Endodermal cell (in vitro differentiated cells): ENCODE results near the gene GTPBP2. TPM values are rescaled to one million over a fixed set of nuclear protein-coding genes. Genes with fewer than 3 reads are reported as not detected.

Source experiments
- DNase-seq: peaks from one replicate; pipeline ENCODE4 v3.0.0-alpha.2; 2017
- H3K27ac ChIP-seq: 2 replicates; pipeline ENCODE4 v1.5.1; 2013; ENCODE audit warnings: mild to moderate bottlenecking, low read depth, low read length, moderate library complexity
- H3K27me3 ChIP-seq: 2 replicates; pipeline ENCODE4 v1.6.1; 2013; ENCODE audit warnings: mild to moderate bottlenecking, low read length, moderate library complexity; ENCODE audit not compliant: insufficient read depth, control insufficient read depth, poor library complexity, severe bottlenecking
- H3K36me3 ChIP-seq: 2 replicates; pipeline ENCODE4 v1.7.0; 2013; ENCODE audit warnings: mild to moderate bottlenecking, low read length, moderate library complexity; ENCODE audit not compliant: control insufficient read depth, insufficient read depth
- H3K4me1 ChIP-seq: one replicate; pipeline ENCODE4 v1.7.0; 2013; ENCODE audit warnings: low read length; ENCODE audit not compliant: control insufficient read depth, insufficient read depth
- H3K4me3 ChIP-seq: 2 replicates; pipeline ENCODE4 v1.5.1; 2013; ENCODE audit warnings: mild to moderate bottlenecking, low read length, moderate library complexity
- H3K9ac ChIP-seq: 2 replicates; pipeline ENCODE4 v1.6.1; 2013; ENCODE audit warnings: mild to moderate bottlenecking, low read length, moderate library complexity; ENCODE audit not compliant: poor library complexity, severe bottlenecking; ENCODE audit errors: extremely low read depth
- H3K9me3 ChIP-seq: 2 replicates; pipeline ENCODE4 v1.6.1; 2013; ENCODE audit warnings: mild to moderate bottlenecking, low read length, moderate library complexity; ENCODE audit not compliant: control insufficient read depth
- H3K27ac Mint-ChIP-seq: 2 replicates; pipeline ENCODE4 v1.8.0; 2020; ENCODE audit warnings: mixed read lengths
- H3K27me3 Mint-ChIP-seq: 2 replicates; pipeline ENCODE4 v1.8.0; 2021; ENCODE audit warnings: mild to moderate bottlenecking, mixed read lengths; ENCODE audit not compliant: insufficient read depth
- H3K36me3 Mint-ChIP-seq: 2 replicates; pipeline ENCODE4 v1.8.0; 2020; ENCODE audit warnings: low read depth, mixed read lengths
- H3K4me1 Mint-ChIP-seq: 2 replicates; pipeline ENCODE4 v1.8.0; 2020; ENCODE audit warnings: mixed read lengths
- H3K4me3 Mint-ChIP-seq: 2 replicates; pipeline ENCODE4 v1.8.0; 2020; ENCODE audit warnings: mild to moderate bottlenecking, moderate library complexity, mixed read lengths
- H3K9me3 Mint-ChIP-seq: 2 replicates; pipeline ENCODE4 v1.8.0; 2020; ENCODE audit warnings: mild to moderate bottlenecking, mixed read lengths
- WGBS, 2 experiments: methylation state at CpG; one replicate each; pipeline versions ENCODE4 v1.1.5 to v1.1.7; 2013; ENCODE audit warnings: missing lambda C conversion rate in 2 of 2, mixed read lengths in 1 of 2; ENCODE audit not compliant: insufficient coverage in 1 of 2, insufficient read length in 1 of 2; 5-methylcytosine and 5-hydroxymethylcytosine counted together
- total RNA-seq, 2 donors: library from RNA; stranded (reverse); fragmentation: NEBNext Ultra II Directional in 1 of 2; extraction: Animal tissue kit (Norgen Biotek cat#: 25700) in 1 of 2; gene quantifications; 2 replicates in 1 of 2; 3 replicates in 1 of 2; pipeline ENCODE4 v1.2.1, GENCODE V29; 2021
- TF ChIP-seq, protein P1 (sequence below): fragments of 200-600 bp; sonication (generic); conservative IDR thresholded peaks from 2 replicates; pipeline ENCODE4 v1.5.0; 2021; ENCODE audit warnings: antibody characterized with exemption, mild to moderate bottlenecking

Gene GTPBP2
- total RNA-seq, 2 donors from 2014 or later = 87.9 to 90.6 TPM

DNA sequence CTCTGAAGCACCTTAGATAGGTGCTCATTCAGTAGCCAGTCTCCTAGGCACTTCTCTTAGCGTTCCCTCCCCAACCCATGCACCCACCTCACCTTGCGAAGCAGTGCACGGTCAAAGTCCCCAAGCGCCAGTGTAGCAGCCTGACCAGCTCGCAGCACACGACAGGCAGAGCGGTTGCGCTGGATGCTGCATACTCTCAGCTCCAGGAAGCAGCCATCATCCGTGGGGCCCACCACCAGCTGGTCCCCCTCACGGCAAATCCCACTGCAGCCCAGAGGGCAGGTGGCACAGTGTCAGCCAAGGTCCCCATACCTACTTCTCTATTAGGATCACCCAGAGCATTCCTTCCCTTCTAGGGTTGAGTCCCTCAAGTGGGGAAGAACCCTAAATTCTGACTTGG is 6.5 kb downstream of the GTPBP2 start:
- Histone ChIP-seq H3K36me3 (peaks cover 82% of the 10 kb centered on the region), H3K4me3 (no peak overlapping the region), H3K9me3 (no peaks in the 10 kb centered on the region), H3K4me1 (no peaks in the 10 kb centered on the region), H3K27ac (no peak overlapping the region), H3K27me3 (no peaks in the 10 kb centered on the region), H3K9ac (no peak overlapping the region)
- H3K36me3 Mint-ChIP-seq = peaks cover 70% of the 10 kb centered on the region
- H3K27me3 Mint-ChIP-seq = no peaks in the 10 kb centered on the region
- peaks cover 16% of the 10 kb centered on the region for H3K4me1 Mint-ChIP-seq
- no peaks in the 10 kb centered on the region for H3K9me3 Mint-ChIP-seq
- H3K4me3 Mint-ChIP-seq = no peak overlapping the region
- WGBS, 2 experiments = 95 to 96% methylated on average over 8 to 10 of the region's 10 CpGs
- TF ChIP-seq, protein P1, sequence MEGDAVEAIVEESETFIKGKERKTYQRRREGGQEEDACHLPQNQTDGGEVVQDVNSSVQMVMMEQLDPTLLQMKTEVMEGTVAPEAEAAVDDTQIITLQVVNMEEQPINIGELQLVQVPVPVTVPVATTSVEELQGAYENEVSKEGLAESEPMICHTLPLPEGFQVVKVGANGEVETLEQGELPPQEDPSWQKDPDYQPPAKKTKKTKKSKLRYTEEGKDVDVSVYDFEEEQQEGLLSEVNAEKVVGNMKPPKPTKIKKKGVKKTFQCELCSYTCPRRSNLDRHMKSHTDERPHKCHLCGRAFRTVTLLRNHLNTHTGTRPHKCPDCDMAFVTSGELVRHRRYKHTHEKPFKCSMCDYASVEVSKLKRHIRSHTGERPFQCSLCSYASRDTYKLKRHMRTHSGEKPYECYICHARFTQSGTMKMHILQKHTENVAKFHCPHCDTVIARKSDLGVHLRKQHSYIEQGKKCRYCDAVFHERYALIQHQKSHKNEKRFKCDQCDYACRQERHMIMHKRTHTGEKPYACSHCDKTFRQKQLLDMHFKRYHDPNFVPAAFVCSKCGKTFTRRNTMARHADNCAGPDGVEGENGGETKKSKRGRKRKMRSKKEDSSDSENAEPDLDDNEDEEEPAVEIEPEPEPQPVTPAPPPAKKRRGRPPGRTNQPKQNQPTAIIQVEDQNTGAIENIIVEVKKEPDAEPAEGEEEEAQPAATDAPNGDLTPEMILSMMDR = no peak
- DNase-seq = no peak
- no peak overlapping the region for H3K27ac Mint-ChIP-seq

DNA sequence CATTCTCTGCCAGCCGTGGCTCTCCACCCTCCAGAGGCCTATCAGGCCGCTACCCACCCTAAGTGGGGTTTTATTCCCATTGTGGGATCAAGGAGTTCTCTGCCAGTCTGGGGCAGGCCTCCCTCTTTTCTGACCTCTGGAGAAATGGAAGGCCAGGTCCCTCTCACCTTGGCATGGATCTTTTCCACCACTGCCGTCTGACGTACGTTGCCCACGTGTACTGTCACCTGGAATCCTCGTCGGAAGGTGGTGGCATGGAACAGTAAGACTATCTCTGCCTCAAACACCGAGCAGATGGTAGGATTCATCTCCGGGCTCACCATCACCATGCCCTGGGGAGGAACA is 7.3 kb downstream of the GTPBP2 start:
- Histone ChIP-seq H3K27ac (no peak overlapping the region), H3K4me3 (no peak overlapping the region), H3K4me1 (no peaks in the 10 kb centered on the region), H3K9ac (no peak overlapping the region), H3K36me3 (peaks cover 83% of the 10 kb centered on the region), H3K27me3 (no peaks in the 10 kb centered on the region), H3K9me3 (no peaks in the 10 kb centered on the region)
- Mint-ChIP-seq H3K36me3 (peaks cover 65% of the 10 kb centered on the region), H3K9me3 (no peaks in the 10 kb centered on the region), H3K27me3 (no peaks in the 10 kb centered on the region), H3K27ac (no peak overlapping the region), H3K4me3 (no peak overlapping the region), H3K4me1 (peaks cover 9% of the 10 kb centered on the region)
- WGBS, 2 experiments = 94 to 100% methylated on average over 6 to 10 of the region's 10 CpGs
- DNase-seq = no peak
- TF ChIP-seq, protein P1 = no peak

DNA sequence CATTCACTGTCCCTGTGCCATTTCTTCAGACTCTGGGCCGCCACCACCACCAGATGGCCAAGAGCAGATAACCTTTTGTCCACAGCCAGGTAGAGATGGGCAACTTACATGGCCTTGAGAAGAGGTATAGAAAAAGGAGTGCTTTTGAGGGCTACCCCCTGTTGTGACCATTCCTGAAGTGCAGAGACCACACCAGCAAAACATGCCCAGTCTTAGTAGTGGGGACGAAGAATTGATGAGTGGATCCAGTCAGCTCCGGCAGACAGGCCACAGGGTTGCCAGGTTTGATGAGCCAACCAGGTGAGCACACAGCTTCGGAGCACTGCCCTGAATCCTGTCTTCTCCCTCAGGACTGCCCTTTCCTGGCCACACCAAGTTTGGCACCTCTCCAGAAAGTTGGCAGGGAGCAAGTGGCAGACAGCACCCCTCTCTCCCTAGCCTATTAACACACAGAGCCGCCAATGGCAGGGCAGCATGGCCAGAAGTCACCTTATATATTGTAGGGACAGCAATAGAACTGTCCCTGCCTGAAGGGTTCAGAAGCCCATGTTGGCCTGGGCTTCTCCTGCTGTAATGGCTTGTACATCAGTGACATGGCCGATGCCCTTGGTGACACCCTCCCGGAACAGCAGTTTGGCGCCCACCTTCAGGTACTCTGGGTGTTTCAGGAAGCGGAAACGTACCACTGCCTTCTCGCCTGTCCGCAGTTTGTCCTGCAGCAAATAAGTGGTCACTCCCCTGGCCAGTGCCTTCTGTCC is 7.8 kb downstream of the GTPBP2 start:
- H3K4me3 ChIP-seq = no peak overlapping the region
- H3K36me3 ChIP-seq = peaks cover 84% of the 10 kb centered on the region
- H3K4me1 ChIP-seq = no peaks in the 10 kb centered on the region
- H3K9me3 Mint-ChIP-seq = no peaks in the 10 kb centered on the region
- no peak overlapping the region for H3K9ac ChIP-seq
- no peak overlapping the region for H3K27ac ChIP-seq
- no peaks in the 10 kb centered on the region for H3K27me3 Mint-ChIP-seq
- 94 to 96% methylated on average over 10 to 12 of the region's 12 CpGs for WGBS, 2 experiments
- DNase-seq = no peak
- H3K9me3 ChIP-seq = no peaks in the 10 kb centered on the region
- H3K27ac Mint-ChIP-seq = no peak overlapping the region
- TF ChIP-seq, protein P1 = no peak
- peaks cover 63% of the 10 kb centered on the region for H3K36me3 Mint-ChIP-seq
- H3K4me3 Mint-ChIP-seq = no peak overlapping the region
- peaks cover 5% of the 10 kb centered on the region for H3K4me1 Mint-ChIP-seq
- no peaks in the 10 kb centered on the region for H3K27me3 ChIP-seq
